Brain microvascular endothelial cell (primary cell): ENCODE results near the gene TLN1.

Experiments used
- DNase-seq: peaks from one replicate; pipeline ENCODE4 v3.0.0-alpha.2; 2020
- H3K27ac ChIP-seq: fragments of 250-450 bp; sonication (Bioruptor Pico); 2 replicates; pipeline ENCODE4 v1.5.1; 2020; ENCODE audit warnings: mild to moderate bottlenecking, moderate library complexity
- H3K27me3 ChIP-seq: fragments of 250-450 bp; sonication (Bioruptor Pico); replicated peaks from 2 replicates; pipeline ENCODE4 v1.5.1; 2020; ENCODE audit warnings: mild to moderate bottlenecking
- H3K36me3 ChIP-seq: fragments of 250-450 bp; sonication (Bioruptor Pico); replicated peaks from 2 replicates; pipeline ENCODE4 v1.5.1; 2020; ENCODE audit warnings: mild to moderate bottlenecking
- H3K4me3 ChIP-seq: 2 replicates; pipeline ENCODE4 v1.5.1; 2011; ENCODE audit warnings: low read depth, mild to moderate bottlenecking, control low read depth, low read length, moderate library complexity
- CTCF ChIP-seq: IDR thresholded peaks from 2 replicates; pipeline ENCODE4 v1.5.1; 2011; ENCODE audit warnings: low read depth, mild to moderate bottlenecking, moderate library complexity, low read length, control low read depth, inconsistent platforms; ENCODE audit errors: missing control alignments
- in situ Hi-C: cut with HindIII; loops from 2 replicates; pipeline ENCODE4 v1.10.0; 2017; ENCODE audit warnings: low sequenced_read_pairs, low pct_ligation_motif_present

Gene TLN1

GRCh38 chr9:35743880-35744518 is 12.0 kb upstream of the TLN1 start:
- no peak for TF ChIP-seq CTCF
- Histone ChIP-seq H3K27me3 (no peaks in the 10 kb centered on the region), H3K27ac (no peak overlapping the region), H3K4me3 (no peak overlapping the region), H3K36me3 (peaks cover 42% of the 10 kb centered on the region)
- in situ Hi-C loops: no loop called here
- no peak for DNase-seq

- DNase-seq: no peak
- H3K27me3 ChIP-seq: no peaks in the 10 kb centered on the region
- TF ChIP-seq CTCF: no peak
- in situ Hi-C loops: no loop called here
- H3K36me3 ChIP-seq: peaks cover 48% of the 10 kb centered on the region
- no peak overlapping the region for H3K27ac ChIP-seq
- no peak overlapping the region for H3K4me3 ChIP-seq
Measured at GRCh38 chr9:35743452-35743851, 11.5 kb upstream of the TLN1 start.

- Histone ChIP-seq H3K4me3 (no peak overlapping the region), H3K36me3 (peaks cover 65% of the 10 kb centered on the region), H3K27me3 (no peaks in the 10 kb centered on the region), H3K27ac (no peak overlapping the region)
- DNase-seq: no peak
- no peak for TF ChIP-seq CTCF
- in situ Hi-C loops: no loop called here
Measured at GRCh38 chr9:35741740-35742139, 9.7 kb upstream of the TLN1 start.

GRCh38 chr9:35740243-35740642 is 8.2 kb upstream of the TLN1 start:
- H3K36me3 ChIP-seq: peaks cover 80% of the 10 kb centered on the region
- no peaks in the 10 kb centered on the region for H3K27me3 ChIP-seq
- H3K4me3 ChIP-seq: no peak overlapping the region
- no peak for TF ChIP-seq CTCF
- no peak overlapping the region for H3K27ac ChIP-seq
- DNase-seq: no peak
- in situ Hi-C loops: no loop called here

GRCh38 chr9:35738924-35739323 is 6.9 kb upstream of the TLN1 start:
- H3K27me3 ChIP-seq: no peaks in the 10 kb centered on the region

More at GRCh38 chr9:35738924-35739323, 6.9 kb upstream of the TLN1 start:
- TF ChIP-seq CTCF: no peak
- in situ Hi-C loops: no loop called here
- no peak for DNase-seq
- Histone ChIP-seq H3K36me3 (peaks cover 82% of the 10 kb centered on the region), H3K27ac (no peak overlapping the region), H3K4me3 (no peak overlapping the region)
